HS-5 (cell line): ENCODE results near the gene MT1X.
"Not testable (repeated sequence)": the region's sequence is repeated elsewhere in the genome, so short reads cannot be mapped to it uniquely, and the experiment has no call there.

Experiments used
- DNase-seq: peaks from one replicate; pipeline ENCODE4 v3.0.0-alpha.2; 2012; ENCODE audit warnings: low read depth

MT1X gene

DNA sequence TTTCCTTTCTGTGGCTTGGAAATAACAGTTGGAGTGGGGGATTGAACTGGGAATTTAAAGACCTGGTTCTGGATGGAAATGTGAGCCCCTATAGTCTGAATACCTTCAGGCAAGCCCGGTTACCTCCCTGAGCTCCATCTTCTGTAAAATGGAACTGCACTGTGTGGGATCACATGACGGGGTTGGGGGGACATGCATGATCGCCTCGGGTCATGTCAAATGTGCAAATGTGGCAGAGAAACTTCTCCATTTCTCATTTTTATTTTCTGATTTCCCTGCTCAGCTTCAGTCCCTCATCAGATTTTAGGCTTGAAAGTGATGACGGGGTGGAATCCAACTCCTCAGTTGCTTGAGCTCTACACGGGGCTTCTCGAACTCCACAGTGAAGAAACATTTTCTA, 29.1 kb upstream of the MT1X start:
- no peak for DNase-seq

DNA sequence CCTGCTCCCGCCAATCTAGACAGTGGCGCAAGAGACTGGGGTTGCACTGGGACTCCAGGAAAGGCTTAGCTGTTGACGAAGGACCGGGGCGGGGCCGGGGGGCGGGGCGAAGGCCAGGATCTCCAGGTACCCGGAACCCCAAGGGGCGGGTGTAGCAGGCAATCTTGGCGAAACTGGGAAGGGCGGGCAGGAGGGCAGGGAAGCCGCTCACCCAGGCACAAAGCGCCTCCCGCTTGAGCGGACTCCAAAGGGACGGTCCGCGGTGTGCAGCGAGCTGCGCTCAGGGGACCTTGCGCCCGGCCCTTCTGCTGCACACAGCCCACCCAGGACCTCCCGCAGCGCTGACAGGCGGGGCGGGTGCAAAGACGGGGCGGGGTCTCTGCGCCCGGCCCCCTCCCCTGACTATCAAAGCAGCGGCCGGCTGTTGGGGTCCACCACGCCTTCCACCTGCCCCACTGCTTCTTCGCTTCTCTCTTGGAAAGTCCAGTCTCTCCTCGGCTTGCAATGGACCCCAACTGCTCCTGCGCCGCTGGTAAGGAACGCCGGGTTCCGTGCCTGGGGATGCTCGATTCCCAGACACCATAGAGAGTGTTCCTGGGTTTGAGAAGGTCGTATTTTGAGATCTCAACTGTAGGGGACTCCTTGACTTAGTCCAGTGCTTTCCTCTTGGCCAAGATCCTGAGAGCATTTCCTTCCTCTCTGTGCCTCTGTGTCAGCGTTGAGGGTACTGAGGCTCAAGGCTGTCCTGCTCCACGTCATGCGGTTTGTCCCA, 24.5 kb upstream of the MT1X start, which contains the start of gene MT1F:
MT1F (plus strand) TSS at position 405 of the 772 bp plus-strand sequence; CDS start at position 505, 100 bp downstream.
- no peak for DNase-seq

DNA sequence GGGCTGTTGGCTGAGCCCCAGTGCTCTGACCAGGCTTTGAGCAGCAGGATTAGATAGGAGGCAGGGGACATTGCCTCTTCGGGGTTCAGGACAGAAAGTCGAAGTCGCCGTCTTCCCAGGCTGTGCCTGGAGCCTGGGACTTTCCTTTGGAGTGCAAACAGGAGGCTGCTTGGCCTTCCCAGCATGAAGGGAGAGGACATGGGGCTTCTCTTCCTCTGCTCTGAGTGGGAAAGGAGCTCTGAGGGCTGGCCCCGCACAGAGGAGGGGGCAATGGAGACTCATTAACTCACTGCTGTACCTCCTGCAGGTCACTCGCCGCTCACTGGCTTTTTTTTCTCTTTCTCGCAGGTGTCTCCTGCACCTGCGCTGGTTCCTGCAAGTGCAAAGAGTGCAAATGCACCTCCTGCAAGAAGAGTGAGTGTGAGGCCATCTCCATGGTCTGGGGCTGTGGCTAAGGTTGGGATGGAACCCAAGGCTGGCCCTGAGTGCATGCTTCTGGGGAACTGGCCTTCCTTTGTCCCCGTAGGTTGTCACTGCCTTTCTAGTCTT, 23.9 kb upstream of the MT1X start:
- DNase-seq = no peak

DNA sequence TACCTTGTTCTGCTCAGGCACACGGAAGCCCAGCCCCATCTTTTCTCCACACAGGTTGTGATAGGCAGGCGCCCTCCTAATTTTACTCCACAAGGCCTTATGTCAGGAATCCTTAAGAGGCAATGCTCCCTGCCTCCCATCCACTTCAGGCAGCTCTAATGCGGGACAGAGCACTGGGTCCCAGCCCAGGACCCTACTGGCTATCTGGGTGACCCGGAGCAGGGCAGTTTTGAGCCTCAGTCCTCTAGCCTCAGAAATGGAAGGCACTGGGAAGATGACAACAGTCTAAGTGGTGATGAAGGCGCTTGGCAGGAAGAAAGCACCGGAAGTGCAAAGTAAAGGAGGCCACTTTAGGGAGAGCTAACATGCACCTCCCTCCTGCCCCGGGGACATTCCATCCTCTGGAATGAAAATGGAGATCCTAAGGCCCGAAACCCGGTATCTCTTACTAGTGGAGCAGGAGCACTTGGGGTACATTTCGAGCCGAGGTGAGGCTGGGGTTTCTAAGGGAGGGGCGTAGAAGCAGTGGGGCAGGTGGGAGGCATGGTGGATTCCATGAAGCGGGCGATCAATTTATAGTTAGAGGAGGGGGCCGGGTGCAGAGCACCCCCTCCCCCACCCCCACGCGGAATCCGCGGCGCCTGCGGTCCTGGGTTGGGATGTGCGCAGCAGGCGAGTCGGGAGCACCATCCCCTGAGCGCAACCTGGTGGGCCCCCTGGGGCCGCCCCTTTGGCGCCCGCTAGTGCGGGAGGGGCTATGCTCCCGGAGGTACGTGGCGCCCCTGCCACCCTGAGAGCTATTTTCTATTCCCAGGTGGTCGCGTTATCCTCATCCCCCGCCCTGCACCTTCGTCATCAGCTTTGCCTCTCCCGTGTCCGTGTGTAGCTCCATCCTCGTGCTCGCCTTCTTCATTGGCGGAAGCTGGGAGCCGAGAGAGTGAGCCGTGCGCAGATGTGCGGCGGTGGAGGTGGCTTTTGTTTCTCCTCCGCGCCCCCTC, 19.6 kb upstream of the MT1X start:
- DNase-seq = no peak

DNA sequence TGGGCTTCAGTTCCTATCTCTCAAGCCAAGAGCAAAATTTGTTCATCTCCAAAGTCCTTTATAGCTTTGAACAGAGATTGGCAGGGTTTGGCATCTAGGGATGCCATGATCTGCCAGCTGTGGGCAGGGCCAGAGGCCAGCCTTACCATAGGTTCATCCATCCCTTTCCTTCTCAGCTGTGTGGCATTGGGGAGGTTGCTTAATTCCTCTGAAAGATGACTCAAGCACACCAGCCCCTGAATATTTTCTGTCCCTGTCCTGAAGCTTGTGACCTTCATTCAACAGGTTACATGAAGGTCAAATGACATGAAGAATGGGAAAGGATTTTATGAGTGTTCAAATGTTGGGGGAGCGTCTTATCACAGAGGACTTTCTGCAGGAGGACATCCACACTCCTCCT, 17.8 kb upstream of the MT1X start:
- no peak for DNase-seq

DNA sequence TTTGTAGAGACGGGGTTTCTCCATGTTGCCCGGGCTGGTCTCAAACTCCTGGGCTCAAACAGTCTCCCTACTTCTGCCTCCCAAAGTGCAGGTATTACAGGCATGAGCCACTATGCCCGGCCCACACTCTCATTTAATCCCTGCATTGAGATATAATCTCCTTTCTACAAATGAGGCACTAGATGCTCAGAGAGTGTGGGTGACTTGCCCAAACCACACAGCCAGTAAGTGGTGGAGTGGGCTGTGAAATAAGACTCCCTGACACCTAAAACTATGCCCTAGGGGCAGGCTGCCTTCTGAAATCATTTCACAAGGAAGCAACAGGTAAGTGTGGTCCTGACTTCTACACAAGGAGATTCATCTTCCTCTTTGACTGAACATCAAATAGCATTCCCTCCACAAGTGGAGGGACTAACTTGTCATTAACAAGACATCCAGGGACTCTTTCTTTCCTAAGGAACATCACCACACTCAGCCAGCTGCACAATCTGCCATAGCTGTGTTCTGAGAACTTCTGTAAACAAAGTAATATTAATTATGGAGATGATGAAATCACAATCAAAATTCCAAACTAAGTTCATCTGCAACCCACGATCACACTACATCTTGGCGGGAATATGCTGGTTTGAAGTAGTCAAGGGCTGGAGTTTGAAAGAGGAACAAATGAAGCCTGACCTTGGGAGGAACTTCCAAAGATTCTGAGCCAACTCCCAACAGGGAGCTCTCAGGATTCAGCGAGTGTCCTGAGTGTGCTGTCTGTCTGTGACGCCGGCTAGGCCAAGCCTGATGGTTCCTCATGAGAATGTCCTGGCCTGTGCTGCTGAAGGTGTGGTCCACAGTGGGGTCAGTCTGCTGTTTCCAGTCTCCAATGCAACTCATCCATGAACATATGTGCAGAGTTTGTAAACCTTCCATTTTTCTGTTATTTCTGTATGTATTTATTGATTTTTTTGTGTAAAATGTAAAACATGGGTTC, 16.7 kb upstream of the MT1X start:
- DNase-seq = not testable (repeated sequence)

DNA sequence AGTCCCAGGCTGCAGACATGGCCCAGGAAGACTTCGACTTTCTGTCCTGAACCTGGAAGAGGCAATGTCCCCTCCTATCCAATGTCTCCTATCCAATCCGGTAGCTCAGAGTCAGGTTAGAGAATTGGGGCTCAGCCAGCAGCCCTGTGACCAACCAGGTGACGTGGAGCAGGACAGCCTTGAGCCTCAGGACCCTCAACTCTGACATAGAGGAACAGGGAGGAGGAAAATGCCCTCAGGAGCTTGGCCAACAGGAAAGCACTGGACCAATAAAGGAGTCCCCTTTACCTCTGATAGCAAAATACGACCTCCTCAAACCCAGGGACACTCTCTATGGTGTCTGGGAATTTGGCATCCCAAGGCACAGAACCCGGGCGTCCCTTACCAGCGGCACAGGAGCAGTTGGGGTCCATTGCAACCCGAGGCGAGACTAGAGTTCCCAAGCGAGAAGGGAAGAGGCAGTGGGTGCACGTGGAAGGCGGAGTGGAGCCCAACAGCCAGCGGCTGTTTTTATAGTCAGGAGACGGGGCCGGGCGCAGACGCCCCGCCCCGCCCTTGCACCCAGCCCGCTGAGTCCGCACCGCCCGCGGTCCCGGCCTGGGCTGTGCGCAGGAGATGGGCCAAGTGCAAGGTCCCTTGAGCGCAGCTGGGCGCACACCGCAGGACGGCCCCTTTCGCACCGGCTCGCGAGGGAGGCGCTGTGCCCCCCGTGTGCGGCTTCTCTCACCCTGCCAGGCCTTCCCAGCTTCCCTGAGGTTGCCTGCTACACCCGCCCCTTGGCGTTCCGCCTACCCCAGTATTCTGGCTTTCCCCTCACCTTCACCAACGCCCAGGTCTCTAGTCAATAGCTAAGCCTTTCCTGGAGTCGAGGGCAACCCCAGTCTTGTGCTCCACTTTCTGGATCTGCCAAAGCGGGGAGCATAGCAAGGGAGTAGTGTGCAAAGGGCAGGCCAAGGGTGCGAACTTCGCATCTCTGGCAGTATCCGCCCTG, 14.4 kb upstream of the MT1X start, which contains the start of gene MT1G:
MT1G (minus strand) TSS at position 485 of the 991 bp plus-strand sequence; CDS start at position 413, 72 bp downstream.
- DNase-seq = no peak

DNA sequence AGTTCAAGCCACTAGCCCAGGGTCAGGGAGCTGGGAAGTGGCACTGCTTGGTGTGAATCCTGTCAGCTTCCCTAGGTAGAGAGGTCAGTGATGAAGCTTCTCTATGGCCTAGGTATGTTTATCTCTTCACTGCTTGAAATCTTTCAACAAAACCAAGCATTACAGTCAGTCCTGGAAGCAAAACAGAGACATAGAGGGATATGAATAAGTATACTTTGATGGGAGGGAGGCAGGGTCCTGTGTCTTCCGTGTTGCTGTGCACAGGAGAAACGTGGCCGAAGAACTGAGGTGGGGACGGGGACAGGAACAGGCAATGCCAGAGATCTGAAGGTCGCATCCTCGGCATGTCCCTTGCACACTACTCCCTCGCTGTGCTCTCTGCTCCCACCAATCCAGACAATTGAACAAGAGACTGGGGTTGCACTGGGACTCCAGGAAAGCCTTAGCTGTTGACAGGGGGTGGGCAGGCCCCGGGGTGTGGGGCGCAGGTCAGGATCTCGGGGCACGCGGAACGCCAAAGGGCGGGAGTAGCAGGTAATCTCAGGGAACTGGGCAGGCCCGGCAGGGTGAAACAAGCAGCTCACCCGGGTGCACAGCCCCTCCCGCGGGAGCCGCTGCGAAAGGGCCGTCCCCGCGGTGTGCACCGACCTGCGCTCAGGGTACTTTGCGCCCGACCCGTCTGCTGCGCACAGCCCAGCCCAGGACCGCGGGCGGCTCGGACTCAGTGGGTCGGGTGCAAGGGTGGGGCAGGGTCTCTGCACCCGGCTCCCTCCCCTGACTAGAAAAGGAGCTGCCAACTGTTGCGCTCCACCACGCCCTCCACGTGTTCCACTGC, 13.0 kb upstream of the MT1X start, which contains the start of gene MT1H:
MT1H (plus strand) TSS at position 810 of the 835 bp plus-strand sequence. CDS start 71 bp downstream, outside the sequence.
- no peak for DNase-seq

DNA sequence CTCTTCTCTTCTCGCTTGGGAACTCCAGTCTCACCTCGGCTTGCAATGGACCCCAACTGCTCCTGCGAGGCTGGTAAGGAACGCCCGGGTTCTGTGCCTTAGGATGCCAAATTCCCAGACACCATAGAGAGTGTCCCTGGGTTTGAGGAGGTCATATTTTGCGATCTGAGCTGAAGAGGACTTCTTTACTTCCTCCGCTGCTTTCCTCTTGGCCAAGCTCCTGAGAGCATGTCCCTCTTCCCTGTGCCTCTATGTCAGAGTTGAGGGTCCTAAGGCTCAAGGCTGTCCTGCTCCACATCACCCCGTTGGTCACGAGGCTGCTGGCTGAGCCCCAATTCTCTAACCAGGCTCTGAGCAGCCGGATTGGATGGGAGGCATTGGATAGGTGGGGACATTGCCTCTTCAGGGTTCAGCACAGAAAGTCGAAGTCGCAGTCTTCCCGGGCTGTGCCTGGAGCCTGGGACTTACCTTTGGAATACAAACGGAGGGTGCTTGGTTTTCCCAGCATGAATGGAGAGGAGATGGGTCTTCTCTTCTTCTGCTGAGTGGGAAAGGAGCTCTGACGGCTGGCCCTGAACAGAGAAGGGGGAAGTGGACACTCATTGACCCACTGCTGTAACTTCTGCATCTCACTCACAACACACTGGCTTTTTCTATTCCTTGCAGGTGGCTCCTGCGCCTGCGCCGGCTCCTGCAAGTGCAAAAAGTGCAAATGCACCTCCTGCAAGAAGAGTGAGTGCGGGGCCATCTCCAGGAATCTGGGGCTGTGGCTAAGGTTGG, 12.2 kb upstream of the MT1X start:
- DNase-seq = no peak

DNA sequence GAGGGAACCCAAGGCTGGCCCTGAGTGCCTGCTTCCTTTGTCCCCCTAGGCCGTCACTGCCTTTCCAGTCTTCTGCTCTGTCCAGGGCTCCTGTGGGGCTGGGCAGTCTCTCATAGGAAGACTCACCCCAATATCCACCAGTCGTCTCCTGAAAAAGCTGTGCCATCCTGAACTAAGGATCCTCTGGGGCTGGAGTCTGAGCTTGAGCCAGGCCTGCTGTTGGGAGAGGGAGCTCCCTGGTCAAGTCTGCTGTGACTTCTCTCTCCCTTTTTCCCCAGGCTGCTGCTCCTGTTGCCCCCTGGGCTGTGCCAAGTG, 11.7 kb upstream of the MT1X start:
- DNase-seq = no peak

DNA sequence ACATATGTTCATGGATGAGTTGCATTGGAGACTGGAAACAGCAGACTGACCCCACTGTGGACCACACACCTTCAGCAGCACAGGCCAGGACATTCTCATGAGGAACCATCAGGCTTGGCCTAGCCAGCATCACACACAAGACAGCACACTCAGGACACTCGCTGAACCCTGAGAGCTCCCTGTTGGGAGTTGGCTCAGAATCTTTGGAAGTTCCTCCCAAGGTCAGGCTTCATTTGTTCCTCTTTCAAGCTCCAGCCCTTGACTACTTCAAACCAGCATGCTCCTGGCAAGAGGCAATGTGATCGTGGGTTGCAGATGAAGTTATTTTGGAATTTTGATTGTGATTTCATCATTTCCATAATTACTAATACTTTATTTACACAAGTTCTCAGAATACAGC, 10.6 kb upstream of the MT1X start:
- not testable (repeated sequence) for DNase-seq

DNA sequence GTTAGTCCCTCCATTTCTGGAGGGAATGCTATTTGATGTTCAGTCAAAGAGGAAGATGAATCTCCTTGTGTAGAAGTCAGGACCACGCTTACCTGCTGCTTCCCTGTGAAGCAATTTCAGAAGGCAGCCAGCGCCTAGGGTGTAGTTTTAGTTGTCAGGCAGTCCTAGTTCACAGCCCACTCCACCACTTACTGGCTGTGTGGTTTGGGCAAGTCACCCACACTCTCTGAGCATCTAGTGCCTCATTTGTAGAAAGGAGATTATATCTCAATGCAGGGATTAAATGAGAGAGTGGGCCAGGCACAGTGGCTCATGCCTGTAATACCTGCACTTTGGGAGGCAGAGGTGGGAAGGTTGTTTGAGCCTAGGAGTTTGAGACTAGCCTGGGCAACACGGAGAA, 10.1 kb upstream of the MT1X start:
- not testable (repeated sequence) for DNase-seq

DNA sequence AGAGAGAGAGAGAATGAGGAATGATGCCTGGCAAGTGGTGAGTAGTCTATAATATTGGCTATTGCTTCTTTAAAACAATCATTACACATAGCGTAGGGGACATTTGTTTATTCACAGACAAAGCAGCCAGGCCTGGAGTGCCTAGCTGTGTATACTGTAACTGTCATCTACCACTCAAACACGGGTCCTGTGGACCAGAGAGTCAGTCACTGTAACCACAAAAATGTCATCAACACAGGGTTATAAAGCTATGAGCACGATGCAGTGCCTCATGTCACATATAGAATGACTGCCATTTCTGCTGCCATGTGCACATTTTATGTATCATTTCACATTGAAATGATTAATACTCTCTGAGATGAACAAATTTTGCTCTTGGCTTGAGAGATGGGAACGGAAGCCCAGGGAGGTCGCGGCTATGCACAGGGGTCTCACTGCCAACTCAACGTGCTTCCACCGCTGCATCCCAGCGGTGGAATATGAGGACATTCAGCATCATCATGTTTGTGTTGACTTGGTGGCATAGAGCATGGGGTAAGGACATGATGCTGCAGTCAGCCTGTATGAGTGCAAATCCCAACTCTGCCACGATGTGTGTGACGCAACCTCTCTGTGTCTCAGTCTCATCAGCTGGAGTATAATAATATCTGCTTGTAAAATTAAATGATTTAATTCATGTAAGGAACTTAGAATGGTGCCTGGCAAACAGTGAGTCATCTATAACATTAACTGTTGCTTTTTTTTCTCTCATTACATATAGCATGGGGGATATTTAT, 9.3 kb upstream of the MT1X start:
- no peak for DNase-seq

DNA sequence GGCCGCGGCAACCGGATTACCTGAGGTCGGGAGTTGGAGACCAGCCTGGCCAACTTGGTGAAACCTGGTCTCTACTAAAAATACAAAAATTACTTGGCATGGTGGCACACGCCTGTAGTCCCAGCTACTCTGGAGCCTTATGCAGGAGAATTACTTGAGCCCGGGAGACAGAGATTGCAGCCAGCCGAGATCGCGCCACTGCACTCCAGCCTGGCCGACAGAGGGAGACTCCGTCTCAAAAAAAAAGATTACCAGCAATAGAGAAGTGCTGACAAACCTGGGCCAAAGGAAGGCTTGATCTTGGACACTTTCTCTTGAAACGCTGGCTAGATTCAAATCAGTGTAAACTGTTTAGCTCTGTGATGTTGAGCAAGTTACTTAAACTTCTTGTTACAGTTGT, 8.3 kb upstream of the MT1X start:
- DNase-seq = no peak

DNA sequence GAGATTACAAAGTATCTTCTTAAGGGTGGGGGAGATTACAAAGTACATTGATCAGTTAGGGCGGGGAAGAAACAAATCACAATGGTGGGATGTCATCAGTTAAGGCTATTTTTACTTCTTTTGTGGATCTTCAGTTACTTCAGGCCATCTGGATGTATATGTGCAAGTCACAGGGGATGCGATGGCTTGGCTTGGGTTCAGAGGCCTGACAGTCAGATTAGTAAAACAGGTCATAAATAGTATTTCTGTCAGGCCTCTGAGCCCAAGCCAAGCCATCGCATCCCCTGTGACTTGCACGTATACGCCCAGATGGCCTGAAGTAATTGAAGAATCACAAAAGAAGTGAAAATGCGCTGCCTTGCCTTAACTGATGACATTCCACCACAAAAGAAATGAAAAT, 7.7 kb upstream of the MT1X start:
- not testable (repeated sequence) for DNase-seq

DNA sequence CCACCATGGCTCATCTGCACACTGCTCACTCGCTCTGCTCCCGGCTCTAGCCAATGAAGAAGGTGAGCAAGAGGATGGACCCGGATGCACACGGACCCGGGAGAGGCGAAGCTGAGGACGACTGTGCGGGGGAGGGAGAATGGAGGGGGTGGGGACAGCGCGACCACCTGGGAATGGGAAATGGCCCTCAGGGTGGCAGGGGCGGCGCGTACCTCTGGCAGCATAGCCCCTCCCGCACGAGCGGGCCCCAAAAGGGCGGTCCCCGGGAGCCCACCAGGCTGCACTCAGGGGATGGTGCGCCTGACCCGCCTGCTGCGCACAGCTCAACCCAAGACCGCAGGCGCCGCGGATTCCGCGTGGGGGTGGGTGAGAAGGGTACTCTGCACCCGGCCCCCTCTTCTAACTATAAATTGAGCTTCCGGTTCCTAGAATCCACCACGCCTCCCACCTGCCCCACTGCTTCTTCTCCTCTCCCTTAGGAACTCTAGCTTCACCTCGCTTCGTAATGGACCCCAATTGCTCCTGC, 6.5 kb upstream of the MT1X start:
- no peak for DNase-seq

DNA sequence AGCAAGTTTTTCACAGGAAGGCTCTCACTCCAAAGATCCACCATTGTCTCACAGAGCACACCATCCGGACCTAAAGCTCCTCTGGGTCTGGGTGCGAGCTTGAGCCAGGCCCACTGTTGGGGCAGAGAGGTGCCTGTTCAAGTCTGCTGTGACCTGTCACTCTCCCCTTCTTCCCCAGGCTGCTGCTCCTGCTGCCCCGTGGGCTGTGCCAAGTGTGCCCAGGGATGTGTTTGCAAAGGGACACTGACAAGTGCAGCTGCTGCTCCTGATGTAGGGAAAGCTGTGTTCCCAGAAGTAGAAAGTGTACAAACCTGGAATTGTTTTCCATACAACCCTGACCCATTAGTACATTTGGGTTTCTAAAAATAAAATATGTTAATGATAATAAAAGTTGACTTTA, 4.8 kb upstream of the MT1X start:
- DNase-seq = no peak
